Hypothalamus (tissue), 51 donors: ENCODE data around the gene TMED4.

Source experiments
- DNase-seq, 51 donors: peaks; one replicate each; lab custom pipeline; 2025; lab: John Stamatoyannopoulos, UW

Gene TMED4

DNA sequence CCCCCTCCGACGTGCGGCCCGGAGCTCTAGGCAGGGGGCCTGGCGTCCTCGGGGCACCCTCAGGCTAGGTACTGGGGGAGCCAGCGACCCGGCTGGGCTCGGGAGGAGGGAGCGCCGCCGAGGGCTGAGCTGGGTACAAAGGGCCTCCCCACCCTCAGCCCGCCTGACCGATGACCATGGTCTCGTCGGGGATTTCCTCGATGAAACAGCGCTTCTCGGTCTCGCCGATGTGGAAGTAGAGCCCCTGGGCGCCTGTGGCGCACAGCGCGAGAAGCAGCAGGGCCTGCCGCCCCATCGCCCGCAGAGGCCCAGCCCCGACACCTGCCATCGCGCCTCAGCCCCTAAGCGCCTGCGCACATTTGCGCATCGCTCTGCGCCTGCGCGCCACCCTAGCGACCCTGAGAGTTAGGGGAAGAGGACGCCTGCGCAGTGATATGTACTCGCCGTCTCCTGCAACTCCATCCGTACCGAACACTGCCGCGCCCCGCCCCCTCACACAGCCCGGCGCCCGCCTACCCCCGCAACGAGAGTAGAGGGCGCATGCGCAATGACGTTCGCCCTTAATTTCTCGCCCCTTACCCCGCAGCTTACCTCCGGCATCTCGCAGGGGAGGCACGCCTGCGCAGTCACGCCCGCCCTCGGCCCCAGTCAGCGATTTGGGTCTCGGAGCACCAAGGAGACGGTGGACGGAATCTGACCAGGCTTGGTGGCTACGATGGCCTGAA is at the start of gene TMED4:
Gene TMED4 (minus strand): TSS at position 353 of the 725 bp plus-strand sequence. CDS start 25 bp downstream, at position 328.
- peak; percentile 94 to 100 (median 98) for DNase-seq

DNA sequence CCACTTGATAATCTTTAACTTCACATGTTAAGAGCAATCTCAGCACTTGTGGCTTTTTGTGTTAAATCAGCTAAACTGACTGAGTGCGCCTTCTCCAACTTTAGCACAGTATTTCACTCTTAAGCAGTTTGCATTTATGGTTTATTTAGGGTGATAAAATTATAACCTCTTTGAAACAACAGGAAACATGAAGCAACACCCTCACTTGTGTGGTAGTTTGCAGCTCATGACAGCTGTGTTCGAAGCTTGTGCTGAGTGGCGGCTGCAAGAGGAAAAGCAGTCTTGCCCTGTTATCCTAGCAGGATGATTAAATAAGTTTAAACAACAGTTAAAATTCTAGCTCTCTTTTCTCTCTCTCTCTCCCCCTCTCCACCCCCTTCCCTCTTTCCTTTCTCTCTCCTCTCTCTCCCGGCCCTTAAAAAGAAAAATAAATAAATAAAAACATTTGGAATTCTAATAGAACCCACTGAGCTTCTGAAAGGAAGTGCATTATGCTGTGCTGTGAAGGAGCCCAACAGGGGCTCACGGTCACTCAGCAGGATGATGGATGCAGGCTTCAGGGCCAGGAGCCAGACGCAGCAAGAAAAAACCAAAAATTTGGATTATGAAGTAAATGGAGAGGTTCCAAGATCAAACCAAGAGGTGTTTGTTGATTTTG is 49.6 kb upstream of the TMED4 start:
- no peak for DNase-seq

DNA sequence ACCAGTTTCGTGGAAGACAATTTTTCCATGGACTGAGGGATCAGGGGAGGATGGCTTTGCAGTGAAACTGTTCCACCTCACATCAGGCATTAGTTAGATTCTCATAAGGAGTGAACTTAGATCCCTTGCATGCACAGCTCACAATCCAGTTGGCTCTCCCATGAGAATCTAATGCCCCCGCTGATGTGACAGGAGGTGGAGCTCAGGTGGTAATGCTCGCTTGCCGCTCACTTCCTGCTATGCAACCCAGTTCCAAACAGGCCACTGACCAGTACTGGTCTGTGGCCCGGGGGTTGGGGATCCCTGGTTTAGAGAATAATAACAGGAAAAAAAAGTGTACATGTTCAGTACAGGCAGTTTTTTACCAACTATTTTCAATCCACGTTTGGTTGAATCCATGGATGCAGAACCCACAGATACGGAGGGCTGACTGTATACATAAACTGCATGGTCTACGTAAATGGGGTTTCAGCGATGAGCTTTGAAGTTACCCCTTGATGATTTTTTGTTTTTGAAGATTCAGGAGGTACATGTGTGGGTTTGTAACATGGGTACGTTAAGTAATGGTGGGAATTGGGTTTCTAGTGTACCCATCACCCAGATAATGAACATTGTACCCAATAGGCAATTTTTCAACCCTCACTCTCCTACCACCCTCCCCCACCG is 48.9 kb upstream of the TMED4 start:
- no peak for DNase-seq

DNA sequence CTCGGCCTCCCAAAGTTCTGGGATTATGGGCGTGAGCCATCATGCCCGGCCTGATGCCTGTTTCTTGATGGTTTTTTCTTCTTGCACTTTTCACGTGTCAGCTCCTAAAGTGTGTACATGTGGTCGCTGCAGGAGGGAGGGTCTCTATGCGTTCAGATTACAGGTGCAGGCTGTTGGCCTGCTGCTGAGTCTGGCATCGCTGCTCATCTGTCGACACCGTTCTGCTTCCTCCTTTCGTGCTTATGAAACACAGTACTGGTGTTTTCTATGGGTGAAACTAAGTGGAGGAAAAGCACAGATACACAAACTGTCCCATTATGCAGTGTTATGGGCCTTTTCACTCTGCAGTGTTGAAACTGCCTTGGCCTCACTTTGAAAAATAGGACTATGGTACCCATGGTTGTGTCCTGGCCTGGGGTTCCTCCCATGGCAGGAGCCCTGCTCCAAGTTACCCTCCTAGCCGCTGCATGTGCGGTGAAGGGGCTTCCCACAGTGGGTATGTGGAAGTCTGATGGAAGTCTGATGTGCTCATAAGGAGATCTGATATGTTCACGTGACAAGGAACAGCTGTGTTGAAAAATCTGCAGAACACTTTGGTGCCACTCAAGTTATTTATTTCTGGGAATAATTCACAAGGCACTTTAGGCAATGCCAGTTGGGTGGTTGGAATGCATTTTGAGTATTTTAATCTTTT is 47.9 kb upstream of the TMED4 start:
- DNase-seq = no peak

DNA sequence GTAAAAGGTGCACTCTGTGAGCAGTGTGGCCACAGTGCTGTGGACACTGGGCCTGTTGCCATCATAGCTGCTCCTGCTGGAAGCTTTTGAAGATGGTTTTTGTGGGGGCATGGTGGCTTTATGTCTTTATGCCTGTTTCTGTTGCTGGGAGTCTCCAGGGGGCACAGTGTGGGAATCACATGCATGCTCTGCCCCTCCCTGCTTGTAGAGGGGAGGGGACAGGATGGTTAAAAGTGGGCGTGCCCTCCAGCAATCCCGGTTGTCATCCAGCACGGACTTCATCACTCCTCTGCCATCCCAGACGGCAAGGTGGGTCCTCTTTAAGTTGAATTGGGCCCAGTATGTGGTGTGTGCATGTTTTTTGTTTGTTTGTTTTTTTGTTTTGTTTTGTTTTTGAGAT is 44.6 kb upstream of the TMED4 start:
- no peak for DNase-seq

DNA sequence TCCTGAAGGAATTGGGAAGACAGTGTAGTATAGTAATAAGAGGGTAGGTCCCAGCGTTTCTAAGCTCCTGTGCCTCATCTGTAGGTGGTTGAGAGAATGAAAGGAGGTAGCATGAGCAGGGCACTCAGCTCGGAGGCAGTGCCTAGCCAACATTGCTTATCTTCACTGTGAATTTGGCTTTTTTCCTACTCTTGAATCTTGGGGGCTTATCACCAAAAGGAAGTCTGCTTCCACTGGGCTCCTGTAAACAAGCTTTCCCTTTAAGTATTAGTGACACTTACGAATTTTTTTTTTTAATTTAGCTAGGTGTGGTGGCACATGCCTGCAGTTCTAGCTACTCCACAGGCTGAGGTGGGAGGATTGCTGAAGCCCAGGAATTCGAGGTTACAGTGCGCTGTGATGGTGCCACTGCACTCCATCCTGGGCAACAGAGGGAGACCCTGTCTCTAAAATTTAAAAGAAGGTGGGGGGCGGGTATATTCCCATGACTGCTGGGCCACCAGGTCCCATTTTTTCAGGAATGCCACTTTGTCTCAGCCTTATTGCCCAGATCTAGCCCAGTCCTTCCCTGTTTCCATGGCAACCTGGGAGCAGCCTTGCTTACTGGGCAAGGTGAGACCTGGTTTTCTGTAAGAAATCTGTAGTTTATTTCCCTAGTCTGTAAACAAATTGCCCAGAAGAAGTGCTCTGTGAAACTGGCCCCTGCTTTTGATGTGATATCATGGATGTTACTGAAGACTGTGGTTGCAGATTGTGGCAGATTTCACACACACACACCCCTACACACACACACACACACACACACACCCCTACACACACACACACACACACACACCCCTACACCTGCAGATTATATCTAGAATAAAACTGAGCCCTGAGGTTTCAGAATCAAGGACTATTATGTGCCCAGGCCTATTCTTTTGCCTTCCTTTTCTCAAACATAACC is 43.8 kb upstream of the TMED4 start:
- peak in 1 of 51 donors; percentile 26 for DNase-seq

DNA sequence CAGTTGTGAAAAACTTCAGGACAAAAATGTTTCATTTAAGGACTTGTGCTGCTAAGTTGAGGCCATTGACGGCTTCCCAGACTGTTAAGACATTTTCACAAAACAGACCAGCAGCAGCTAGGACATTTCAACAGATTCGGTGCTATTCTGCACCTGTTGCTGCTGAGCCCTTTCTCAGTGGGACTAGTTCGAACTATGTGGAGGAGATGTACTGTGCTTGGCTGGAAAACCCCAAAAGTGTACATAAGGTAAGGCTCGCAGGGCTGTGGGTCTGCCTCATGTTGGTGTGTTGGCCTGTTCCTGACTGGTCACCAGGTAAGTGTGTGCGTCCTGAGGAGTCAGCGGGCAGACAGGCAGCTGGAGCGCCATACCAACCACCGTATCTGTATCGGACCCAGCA is 42.3 kb upstream of the TMED4 start:
- DNase-seq = no peak

DNA sequence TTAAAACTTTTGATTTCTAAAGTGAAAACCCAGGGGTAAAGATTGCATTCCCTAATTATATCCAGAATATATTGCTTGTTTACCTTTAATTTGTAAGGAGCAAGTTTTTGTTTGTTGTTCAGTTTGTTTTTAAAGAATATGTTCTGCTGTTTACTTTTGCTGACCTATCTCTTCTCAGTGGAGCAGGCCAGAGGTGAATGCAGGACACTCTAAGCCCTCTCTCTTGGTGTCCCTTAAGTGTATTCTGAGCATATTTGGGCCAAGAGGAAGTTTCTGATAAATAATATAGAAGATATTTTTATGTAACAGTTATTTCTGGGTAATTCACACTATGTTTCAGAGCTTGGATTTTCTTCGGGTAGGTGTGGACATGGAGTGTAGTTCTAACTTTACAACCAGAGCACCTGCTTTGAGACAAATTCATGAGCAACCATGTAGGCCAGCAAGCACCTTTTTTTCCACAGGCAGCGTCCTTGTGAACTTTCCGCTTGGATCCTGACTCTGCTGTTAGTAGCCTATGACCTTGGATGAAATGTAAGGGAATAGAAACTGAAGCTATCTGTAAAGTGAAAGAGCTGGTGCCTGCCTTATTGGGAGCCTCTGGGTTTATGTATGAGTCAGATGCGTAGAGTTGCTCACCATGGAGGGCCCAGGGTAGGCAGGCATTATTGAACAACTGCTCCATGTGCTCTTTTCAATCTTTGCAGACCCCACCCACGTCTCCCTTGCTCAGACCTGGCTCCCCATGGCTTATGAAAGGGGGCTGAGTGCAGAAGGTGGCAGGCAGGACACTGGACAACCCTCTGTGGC is 40.5 kb upstream of the TMED4 start:
- no peak for DNase-seq

DNA sequence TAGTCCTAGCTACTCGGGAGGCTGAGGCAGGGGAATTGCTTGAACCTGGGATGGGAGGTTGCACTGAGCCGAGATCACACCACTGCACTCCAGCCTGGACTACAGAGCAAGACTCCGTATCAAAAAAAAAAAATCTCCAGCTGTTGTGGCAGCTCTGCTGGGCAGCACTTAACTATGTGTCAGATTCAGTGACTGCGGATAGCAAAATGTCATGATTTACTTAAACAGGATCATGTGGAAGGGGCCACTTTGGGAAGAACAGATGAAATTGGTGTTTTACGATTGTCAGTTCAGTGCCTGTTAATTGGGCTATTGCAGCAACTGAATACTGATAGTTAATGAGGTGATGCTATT is 39.7 kb upstream of the TMED4 start:
- no peak for DNase-seq

DNA sequence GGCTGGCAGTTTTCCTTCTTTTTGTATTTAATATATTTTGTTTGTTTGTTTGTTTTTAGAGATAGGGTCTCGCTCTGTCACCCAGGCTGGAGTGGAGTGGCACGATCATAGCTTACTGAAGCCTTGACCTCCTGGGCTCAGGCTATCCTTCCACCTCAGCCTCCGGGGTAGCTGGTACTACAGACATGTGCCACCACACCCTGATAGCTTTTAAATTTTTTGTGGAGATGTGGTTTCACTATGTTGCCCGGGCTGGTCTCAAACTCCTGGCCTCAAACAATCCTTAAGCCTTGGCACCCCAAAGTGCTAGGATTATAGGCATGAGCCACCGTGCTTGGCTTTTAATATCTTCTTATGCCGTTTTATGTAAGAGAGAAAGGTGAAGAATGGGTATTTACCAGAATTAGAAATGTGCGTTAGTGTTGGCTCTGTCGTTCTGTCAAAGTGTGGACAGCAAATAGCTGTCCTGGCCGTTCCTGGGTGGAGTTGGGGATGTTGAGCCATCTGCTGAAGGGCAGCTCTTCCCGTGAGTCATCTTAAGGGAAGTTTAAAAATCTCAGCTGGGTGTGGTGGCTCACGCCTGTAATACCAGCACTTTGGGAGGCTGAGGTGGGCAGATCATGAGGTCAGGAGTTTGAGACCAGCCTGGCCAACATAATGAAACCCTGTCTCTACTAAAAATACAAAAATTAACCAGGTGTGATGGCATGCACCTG is 39.2 kb upstream of the TMED4 start:
- DNase-seq = no peak

DNA sequence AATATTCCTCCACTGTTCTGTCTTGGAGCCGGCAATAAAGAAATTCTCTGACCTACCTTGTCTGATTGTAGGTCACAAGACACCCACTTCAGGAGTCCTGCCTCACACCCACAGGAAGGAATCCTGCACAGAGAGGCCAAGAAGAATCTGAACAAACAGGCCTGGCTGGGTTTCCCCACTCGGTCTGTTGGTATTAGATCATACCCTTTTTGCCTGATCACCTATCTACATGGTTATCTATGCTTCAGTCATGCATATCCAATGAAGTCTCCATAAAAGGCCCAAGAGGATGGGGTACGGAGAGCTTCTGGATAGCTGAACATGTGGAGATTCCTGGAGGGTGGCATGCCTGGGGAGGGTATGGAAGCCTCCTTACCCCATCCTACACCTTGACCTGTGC is 36.7 kb upstream of the TMED4 start:
- no peak for DNase-seq

DNA sequence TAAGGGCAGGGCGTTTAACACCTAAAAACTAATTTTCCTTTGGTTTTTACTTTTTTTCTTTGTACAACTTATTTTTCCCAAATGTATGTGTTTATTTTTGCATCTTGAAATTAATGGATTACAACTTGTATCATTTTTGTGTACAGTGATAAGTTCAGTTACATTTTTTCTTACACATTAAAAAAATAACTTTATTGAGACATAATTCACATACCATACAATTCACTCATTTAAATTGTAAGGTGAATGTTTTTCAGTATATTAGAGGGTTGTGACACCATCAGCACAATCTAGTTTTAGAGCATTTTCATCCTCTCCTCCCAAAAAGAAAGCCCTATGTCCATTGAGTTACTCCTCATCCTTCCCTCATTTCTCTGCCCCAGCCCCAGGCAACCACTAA is 36.0 kb upstream of the TMED4 start:
- no peak for DNase-seq

DNA sequence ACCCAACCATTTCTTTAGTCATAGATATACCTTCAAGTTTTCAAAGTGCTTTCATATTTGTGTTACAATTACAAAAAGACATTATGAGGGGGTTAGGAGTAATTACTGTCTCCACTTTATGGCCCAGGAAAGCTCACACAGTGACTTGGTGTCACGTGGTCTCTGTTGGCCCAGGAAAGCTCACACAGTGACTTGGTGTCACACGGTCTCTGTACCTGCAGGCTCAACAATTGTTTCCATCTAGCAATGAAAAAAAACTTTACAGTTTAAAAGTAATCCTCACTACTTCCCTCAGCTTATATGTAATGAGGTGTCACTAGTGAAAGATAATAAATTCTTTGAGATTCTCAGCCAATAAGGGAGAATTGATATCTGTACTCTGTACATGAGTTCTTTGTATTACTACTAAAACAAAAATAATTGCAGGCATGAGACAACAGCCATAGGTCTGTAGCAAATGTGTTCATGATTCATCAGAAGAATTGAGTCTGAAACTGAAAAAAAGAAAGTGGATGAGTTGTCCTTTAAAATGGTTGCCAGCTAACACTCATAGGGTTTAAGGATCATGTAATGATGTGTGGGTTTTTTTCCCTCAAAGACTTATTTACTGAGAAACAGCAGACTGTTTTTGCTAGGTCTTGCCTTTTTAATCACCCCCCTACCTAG is 35.3 kb upstream of the TMED4 start:
- DNase-seq = no peak

DNA sequence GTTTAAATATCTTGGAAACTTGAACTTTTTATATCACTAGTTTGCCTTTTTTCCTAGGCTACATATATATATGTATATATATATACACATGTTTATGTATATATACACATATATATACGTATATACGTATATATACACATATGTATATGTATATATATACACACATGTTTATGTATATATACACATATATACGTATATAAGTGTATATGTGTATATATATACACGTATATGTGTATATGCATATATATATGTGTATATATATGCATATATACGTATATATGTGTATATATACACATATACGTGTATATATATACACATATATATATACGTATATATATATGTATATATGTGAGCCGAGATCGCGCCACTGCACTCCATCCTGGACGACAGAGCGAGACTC is 34.5 kb upstream of the TMED4 start:
- DNase-seq = no peak

DNA sequence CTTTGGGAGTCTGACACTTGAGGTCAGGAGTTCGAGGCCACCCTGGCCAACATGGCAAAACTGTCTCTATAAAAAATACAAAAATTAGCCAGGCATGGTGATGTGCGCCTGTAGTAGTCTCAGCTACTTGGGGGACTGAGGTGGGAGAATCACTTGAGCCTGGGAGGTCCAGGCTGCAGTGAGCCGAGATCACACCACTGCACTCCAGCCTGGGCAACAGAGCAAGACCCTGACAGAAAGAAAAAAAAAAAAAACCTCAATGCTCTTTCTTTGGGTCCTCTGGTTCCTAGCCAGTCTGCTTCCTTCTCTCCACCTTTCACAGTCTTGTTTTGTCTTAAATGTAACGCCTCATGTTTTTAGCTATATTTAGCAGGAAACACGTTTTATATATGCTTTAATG is 33.8 kb upstream of the TMED4 start:
- no peak for DNase-seq

DNA sequence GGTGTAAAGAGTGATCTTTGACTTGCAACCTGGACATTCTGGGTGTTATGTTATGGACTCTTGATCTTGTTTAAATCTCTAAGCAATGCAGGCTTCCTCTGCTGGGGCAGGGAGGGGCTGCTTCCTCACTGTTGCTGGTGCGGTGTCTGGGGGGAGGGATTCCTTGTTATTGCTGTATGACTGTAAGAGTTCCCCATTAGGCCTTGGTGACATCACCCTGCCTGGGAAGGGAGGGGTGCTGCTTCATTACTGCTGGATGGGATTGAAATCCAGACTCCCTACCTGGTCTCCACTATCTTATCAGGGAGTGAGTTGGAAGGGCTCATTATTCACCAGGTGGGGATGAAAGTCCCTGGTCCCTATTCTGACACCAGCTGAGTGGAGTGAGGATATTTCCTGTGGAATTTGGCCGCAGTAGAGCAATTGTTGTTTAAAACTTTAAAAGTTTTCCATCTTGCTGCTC is 33.1 kb upstream of the TMED4 start:
- no peak for DNase-seq

DNA sequence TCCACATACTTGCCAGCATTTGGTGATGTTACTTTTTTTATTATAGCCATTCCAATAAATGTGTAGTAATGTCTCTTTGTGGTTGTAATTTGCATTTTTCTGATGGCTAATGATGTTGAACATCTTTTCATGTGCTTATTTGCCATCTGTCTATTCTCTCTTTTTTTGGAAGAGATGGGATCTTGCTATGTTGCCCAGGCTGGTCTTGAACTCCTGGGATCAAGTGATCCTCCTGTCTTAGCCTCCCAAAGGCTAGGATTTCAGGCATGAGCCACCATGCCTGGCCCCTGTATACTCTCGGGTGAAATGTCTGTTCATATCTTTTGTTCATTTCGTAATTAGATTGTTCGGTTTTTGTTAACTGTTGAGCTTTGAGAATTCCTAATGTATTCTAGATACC is 27.8 kb upstream of the TMED4 start:
- DNase-seq = no peak
